ENCODE results near the gene SPTBN4.

SPTBN4 gene

GRCh38 chr19:40567750-40568494 is 101.1 kb downstream of the SPTBN4 start:
- peaks cover 5% of the 10 kb centered on the region for H3K4me1 ChIP-seq (ENCODE audit: insufficient read depth, low read length, poor library complexity, severe bottlenecking)
- no peaks in the 10 kb centered on the region for H3K9me3 ChIP-seq (ENCODE audit: insufficient read depth, low read depth, low read length)
- no peak overlapping the region for H2AFZ ChIP-seq (ENCODE audit: low read length)
- no peaks in the 10 kb centered on the region for H4K20me1 ChIP-seq (ENCODE audit: insufficient read depth, low read length, poor library complexity, severe bottlenecking)
- no peak overlapping the region for H3K9ac ChIP-seq (ENCODE audit: low read depth, low read length, poor library complexity, severe bottlenecking)
- H3K4me2 ChIP-seq (ENCODE audit: low read depth, low read length, poor library complexity, severe bottlenecking) = no peak overlapping the region
- TF ChIP-seq EZH2phosphoT487 (IDR thresholded peaks at IDR 0.05; ENCODE audit: borderline replicate concordance) = no peak
- TF ChIP-seq, protein P1, sequence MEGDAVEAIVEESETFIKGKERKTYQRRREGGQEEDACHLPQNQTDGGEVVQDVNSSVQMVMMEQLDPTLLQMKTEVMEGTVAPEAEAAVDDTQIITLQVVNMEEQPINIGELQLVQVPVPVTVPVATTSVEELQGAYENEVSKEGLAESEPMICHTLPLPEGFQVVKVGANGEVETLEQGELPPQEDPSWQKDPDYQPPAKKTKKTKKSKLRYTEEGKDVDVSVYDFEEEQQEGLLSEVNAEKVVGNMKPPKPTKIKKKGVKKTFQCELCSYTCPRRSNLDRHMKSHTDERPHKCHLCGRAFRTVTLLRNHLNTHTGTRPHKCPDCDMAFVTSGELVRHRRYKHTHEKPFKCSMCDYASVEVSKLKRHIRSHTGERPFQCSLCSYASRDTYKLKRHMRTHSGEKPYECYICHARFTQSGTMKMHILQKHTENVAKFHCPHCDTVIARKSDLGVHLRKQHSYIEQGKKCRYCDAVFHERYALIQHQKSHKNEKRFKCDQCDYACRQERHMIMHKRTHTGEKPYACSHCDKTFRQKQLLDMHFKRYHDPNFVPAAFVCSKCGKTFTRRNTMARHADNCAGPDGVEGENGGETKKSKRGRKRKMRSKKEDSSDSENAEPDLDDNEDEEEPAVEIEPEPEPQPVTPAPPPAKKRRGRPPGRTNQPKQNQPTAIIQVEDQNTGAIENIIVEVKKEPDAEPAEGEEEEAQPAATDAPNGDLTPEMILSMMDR (conservative IDR thresholded peaks at IDR 0.05; ENCODE audit: low read length) = no peak
- no peaks in the 10 kb centered on the region for H3K79me2 ChIP-seq (ENCODE audit: insufficient read depth, low read length)
- H3F3A ChIP-seq (ENCODE audit: low read depth) = no peaks in the 10 kb centered on the region
- H3K4me3 ChIP-seq (ENCODE audit: low read length, poor library complexity, severe bottlenecking) = no peak overlapping the region
- no peaks in the 10 kb centered on the region for H3K9me2 ChIP-seq (replicated peaks; ENCODE audit: low read depth, low read length)
- H3K27me3 ChIP-seq (ENCODE audit: insufficient read depth, low read length, poor library complexity, severe bottlenecking) = no peaks in the 10 kb centered on the region
- no peaks in the 10 kb centered on the region for H3K36me3 ChIP-seq (ENCODE audit: insufficient read depth, low read length)

DNA sequence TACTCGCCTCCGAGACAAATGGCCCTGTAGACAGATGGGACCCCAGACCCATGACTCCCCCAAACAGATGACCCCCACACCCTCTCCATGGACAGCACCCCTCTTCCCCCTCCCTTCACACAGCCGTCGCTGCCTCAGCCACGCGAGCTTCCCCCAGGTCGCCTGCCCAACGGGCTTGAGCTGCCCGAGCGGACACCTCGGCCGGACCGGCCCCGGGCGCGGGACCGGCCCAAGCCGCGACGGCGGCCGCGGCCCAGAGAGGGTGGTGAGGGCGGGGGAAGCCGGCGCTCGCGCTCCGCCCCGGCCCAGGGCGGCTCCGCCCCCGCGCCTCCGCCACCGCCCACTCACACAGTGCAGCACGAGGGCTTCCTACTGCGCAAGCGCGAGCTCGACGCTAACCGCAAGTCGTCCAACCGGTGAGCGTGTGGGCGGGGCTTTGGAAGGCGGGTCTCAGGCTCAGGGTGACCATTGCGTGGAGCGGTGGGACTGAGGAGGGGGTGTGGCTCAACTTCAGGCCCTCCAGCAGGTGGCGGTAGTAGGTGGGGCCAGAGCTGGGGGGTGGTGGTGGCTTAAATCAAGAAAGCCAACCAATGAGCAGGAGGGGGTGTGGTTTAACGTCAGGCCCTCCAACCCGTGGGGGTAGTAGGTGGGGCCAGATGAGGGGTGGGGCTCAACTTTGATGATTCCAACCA is 103.7 kb downstream of the SPTBN4 start:
- peak overlapping the region; percentile 66 for H3K9ac ChIP-seq (ENCODE audit: low read depth, low read length, poor library complexity, severe bottlenecking)
- H3K27me3 ChIP-seq (ENCODE audit: insufficient read depth, low read length, poor library complexity, severe bottlenecking) = no peaks in the 10 kb centered on the region
- H3K79me2 ChIP-seq (ENCODE audit: insufficient read depth, low read length) = no peaks in the 10 kb centered on the region

GRCh38 chr19:40571005-40571318 is 104.2 kb downstream of the SPTBN4 start:
- no peaks in the 10 kb centered on the region for H3K36me3 ChIP-seq (ENCODE audit: insufficient read depth, low read length)
- peaks cover 5% of the 10 kb centered on the region for H3K4me1 ChIP-seq (ENCODE audit: insufficient read depth, low read length, poor library complexity, severe bottlenecking)
- H3F3A ChIP-seq (ENCODE audit: low read depth) = no peaks in the 10 kb centered on the region
- no peaks in the 10 kb centered on the region for H3K27me3 ChIP-seq (ENCODE audit: insufficient read depth, low read length, poor library complexity, severe bottlenecking)
- H3K79me2 ChIP-seq (ENCODE audit: insufficient read depth, low read length) = no peaks in the 10 kb centered on the region
- H3K9me3 ChIP-seq (ENCODE audit: insufficient read depth, low read depth, low read length) = no peaks in the 10 kb centered on the region
- H3K9ac ChIP-seq (ENCODE audit: low read depth, low read length, poor library complexity, severe bottlenecking) = no peak overlapping the region
- no peaks in the 10 kb centered on the region for H3K9me2 ChIP-seq (replicated peaks; ENCODE audit: low read depth, low read length)
- peak overlapping the region; percentile 47 for H3K4me2 ChIP-seq (ENCODE audit: low read depth, low read length, poor library complexity, severe bottlenecking)
- peak overlapping the region; percentile 45 for H3K4me3 ChIP-seq (ENCODE audit: low read length, poor library complexity, severe bottlenecking)
- TF ChIP-seq EZH2phosphoT487 (IDR thresholded peaks at IDR 0.05; ENCODE audit: borderline replicate concordance) = no peak
- TF ChIP-seq, protein P1 (conservative IDR thresholded peaks at IDR 0.05; ENCODE audit: low read length) = no peak
- peak overlapping the region; percentile 22 for H2AFZ ChIP-seq (ENCODE audit: low read length)
- no peaks in the 10 kb centered on the region for H4K20me1 ChIP-seq (ENCODE audit: insufficient read depth, low read length, poor library complexity, severe bottlenecking)

More for the DNA sequence above, 103.7 kb downstream of the SPTBN4 start:
- Histone ChIP-seq H3K9me3 (ENCODE audit: insufficient read depth, low read depth, low read length) (no peaks in the 10 kb centered on the region), H3F3A (ENCODE audit: low read depth) (no peaks in the 10 kb centered on the region), H3K9me2 (replicated peaks; ENCODE audit: low read depth, low read length) (no peaks in the 10 kb centered on the region), H2AFZ (ENCODE audit: low read length) (peak overlapping the region; percentile 79), H3K4me2 (ENCODE audit: low read depth, low read length, poor library complexity, severe bottlenecking) (peak overlapping the region; percentile 85), H3K4me3 (ENCODE audit: low read length, poor library complexity, severe bottlenecking) (peak overlapping the region; percentile 72), H3K36me3 (ENCODE audit: insufficient read depth, low read length) (no peaks in the 10 kb centered on the region), H3K4me1 (ENCODE audit: insufficient read depth, low read length, poor library complexity, severe bottlenecking) (peaks cover 5% of the 10 kb centered on the region), H4K20me1 (ENCODE audit: insufficient read depth, low read length, poor library complexity, severe bottlenecking) (no peaks in the 10 kb centered on the region)
- no peak for TF ChIP-seq EZH2phosphoT487 (IDR thresholded peaks at IDR 0.05; ENCODE audit: borderline replicate concordance)
- TF ChIP-seq, protein P1 (conservative IDR thresholded peaks at IDR 0.05; ENCODE audit: low read length) = peak; percentile 67

Measured in Loucy (cell line).